ENCODE measurements around the gene WNT8A. TPM values are rescaled to one million over a fixed set of nuclear protein-coding genes. Genes with fewer than 3 reads are reported as not detected.
"Not testable (repeated sequence)": the region's sequence is repeated elsewhere in the genome, so short reads cannot be mapped to it uniquely, and the experiment has no call there.

Gene WNT8A, protein sequence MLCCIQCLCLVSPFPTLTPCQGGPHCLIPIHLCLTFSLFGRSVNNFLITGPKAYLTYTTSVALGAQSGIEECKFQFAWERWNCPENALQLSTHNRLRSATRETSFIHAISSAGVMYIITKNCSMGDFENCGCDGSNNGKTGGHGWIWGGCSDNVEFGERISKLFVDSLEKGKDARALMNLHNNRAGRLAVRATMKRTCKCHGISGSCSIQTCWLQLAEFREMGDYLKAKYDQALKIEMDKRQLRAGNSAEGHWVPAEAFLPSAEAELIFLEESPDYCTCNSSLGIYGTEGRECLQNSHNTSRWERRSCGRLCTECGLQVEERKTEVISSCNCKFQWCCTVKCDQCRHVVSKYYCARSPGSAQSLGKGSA
- total RNA-seq = not detected in 2 replicates

GRCh38 chr5:138083702-138084101, at the start of gene WNT8A:
TSS of gene WNT8A (plus strand) at chr5:138084033. CDS start at chr5:138084128, 95 bp downstream.
- DNase-seq (ENCODE audit: low read depth in 2 of 2) = no peak

DNA sequence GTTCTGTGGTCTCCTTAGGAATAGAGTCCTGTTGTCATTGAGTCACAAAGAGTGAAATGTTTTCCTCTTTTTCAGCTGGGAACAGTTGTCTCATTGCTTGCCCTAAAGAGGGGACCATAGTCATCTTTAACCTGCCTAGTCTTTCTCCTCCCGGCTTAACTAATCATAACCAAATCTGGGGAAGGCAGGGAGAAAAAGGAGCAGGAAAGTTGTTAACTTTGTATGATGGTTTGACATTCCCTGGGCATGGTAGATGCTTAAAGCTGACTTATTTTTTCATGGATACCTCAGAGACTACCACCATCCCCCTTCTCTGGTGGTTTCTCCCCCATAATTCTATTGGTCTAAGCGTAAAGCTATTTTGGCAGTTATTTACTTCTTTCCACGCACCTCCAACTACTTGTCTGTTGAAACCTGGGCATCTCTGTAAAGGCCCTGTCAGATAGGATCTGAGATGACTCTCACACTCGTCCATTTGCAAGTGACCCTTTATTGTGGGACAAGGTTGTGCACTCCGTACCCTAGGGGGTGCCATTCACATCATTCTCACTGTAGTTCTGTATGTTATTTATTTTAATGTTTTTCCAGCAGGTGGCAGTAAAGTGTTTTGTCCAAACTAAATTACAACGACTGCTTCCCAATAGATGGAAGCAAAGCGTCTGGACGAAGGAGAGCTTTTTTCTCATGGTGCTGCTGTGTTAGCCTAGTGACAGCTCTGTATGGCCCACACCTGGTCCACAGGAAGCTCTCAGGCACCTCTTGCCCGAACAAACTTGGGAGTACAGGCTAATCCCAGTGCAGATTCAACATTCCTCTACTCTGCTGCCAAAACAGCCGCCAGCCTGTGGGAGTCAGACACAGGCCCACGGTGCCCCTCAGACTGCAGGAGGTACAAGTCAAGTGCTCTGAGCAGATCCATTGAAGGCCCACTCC, 48.0 kb upstream of the WNT8A start:
- DNase-seq (ENCODE audit: low read depth in 2 of 2) = peak; percentile 88 to 92

- no peak for DNase-seq (ENCODE audit: low read depth in 2 of 2)
Measured at GRCh38 chr5:138037271-138037670, 46.6 kb upstream of the WNT8A start.

DNA sequence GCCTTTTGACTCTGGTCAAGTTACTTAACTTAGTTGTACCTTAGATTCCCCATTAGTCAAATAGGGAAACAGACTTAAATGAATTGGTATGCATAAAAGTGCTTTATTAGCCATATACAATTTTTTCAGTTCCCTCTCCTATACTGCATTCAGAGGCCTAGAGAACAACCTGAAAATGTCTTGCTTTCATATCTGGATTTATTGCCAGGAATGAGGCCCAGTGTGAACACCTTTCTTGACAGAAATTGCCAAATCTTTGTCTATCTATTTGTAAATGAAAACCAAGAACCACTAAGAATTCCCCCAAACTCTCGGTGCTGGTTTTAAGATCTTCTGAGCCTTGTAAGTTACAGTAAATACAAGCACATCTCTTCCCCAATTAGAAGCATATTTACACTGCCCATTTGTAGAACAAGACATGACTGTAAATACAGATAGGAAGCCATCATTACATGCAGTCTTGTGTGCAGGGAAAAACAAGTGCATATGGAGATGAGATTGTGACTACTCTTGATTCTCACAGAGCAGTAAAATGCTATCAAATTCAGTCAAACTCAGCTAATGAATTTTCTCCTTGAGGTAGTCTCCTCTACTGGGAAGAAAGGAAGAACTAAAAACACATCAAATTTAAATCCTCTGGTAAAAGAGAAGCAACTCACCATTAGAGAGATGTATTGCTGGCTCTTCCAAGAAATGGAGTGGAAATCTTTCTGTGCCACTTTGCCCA, 45.8 kb upstream of the WNT8A start:
- no peak for DNase-seq (ENCODE audit: low read depth in 2 of 2)

GRCh38 chr5:138038826-138039225, 45.0 kb upstream of the WNT8A start:
- no peak for DNase-seq (ENCODE audit: low read depth in 2 of 2)

DNA sequence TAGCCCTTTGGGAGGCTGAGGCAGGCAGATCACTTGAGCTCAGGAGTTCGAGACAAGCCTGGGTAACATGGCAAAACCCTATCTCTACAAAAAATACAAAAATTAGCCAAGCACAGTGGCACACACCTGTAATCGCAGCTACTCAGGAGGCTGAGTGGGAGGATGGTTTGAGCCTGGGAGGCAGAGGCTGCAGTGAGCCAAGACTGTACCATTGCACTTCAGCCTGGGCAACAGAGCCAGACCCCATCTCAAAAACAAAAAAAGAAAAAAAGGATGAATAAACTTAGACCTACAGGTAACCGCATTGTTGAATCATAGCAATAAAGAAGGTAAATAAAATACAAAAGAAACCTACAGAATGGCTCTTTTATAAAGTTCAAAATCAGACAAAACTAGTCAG, 38.5 kb upstream of the WNT8A start:
- DNase-seq (ENCODE audit: low read depth in 2 of 2) = not testable (repeated sequence)

DNA sequence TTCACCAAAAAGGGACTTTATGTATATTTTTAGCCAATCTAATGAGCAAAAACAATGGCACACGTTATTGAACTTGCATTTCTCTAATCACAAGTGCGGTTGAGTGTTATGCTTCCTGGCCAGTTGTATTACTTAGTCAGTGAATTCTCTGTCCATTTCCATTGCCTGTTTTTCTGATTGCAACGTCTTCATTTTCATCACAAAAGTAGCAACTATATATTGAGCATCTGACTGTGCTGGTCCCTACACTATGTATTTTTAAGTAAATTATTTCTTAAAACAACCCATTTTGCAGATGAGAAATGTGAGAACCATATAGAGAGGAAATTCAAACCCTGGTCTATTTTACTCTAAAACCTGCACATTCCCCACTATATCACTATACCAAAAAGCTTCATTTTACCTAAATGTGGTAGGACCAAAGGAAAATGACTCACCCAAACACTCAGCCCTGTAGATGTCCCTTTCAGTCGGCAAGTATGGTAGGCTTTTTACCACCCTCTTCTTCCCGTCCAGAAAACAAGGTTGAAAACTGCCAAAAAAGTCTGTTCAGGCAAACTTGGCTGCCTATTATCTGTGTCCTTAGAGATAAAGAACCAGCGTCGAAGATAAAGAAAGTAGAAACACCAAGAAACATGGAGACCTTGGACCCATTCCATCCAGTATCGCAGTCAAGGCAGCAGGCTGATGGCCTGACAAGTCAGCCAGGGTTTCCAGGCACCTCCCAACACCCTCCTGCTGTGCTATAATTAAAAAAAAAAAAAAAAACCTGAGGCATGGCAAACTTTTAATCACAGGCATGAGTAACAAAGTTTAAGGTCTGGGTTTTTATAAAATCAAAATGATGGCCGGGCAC, 32.2 kb upstream of the WNT8A start:
- DNase-seq (ENCODE audit: low read depth in 2 of 2) = no peak

DNA sequence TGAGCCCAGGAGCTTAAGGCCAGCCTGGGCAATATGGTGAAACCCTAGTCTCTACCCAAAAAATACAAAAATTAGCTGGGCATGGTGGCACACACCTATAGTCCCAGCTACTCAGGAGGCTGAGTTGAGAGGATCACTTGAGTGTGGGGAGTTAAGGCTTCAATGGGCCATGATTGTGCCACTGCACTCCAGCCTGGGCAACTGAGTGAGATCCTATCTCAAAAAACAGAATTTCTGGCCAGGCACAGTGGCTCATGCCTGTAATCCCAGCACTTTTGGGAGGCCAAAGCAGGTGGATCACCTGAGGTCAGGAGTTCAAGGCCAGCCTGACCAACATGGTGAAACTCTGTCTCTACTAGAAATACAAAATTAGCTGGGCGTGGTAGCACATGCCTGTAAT, 31.1 kb upstream of the WNT8A start:
- DNase-seq (ENCODE audit: low read depth in 2 of 2) = not testable (repeated sequence)

- no peak for DNase-seq (ENCODE audit: low read depth in 2 of 2)
Measured at GRCh38 chr5:138053554-138053953, 30.3 kb upstream of the WNT8A start.

DNA sequence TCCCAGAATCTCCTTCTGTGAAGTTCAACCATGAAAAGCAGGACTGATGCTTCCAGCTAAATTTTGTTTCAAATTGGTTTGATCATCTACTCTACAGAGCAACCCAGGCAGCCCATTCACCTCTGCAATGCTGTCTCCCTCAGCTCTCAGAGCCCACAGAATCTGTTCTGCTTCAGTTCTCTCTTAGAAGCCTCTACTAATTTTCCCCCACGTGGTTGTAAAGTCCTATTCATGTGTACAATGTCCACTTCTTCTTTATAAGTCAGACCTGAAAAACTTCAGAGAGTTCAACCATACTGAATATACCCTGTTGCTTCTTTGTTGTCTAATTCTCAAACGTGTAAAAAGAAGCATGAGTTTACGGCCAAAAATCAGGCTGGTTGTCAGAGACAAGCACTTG, 29.6 kb upstream of the WNT8A start:
- no peak for DNase-seq (ENCODE audit: low read depth in 2 of 2)

DNA sequence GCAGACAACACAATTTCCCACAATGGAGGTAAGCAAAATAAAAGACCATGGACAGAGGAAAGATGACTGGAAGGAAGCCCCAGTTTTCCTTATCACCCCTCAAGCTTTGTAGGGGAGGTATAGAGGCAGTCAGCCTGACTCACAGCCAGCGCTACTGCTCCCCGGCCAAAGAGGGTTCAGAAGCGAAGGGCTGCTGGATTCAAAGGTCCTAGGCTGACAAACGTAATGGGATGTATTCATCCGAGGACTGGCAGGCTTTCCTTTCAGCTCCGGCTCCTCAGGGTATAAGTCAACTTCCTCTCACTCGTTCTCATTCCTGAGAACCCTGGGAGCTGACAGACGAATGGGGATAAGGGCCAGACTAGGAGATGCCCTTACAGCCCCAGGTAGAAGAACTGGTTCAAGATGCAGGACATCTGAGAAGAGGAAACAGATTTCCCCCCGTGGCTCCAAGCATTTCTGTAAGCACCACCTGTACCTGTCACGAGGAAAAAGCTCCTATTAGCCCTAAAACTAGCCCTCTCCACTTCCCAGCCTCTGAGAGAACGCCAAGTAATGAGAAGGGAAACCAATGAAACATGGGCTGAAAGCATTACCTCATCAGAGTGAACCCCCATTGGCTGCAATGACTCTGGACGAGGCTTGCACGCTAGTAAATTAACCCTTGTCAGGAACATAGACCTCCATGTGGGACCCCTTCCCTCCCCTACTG, 28.8 kb upstream of the WNT8A start:
- DNase-seq (ENCODE audit: low read depth in 2 of 2) = peak in 1 of 2 donors; percentile 16

DNA sequence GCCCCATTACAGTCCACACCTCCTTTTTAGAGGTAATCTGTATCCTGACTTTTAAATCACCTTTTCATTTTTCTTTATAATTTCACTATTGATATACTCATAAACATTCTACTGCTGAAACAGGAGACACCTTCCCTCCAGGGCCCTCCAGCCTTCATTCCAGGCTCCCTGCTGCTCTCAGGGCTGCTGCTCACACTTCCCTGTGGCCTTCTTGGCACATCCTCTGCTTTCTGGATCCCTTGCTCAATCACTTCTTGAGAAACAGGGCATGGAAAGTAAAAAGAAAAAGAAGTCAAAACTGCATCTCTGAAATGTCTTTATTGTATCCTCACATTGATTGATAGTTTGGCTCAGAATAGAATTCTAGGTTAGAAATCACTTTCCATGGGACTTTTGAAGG, 19.3 kb upstream of the WNT8A start:
- DNase-seq (ENCODE audit: low read depth in 2 of 2) = no peak

DNA sequence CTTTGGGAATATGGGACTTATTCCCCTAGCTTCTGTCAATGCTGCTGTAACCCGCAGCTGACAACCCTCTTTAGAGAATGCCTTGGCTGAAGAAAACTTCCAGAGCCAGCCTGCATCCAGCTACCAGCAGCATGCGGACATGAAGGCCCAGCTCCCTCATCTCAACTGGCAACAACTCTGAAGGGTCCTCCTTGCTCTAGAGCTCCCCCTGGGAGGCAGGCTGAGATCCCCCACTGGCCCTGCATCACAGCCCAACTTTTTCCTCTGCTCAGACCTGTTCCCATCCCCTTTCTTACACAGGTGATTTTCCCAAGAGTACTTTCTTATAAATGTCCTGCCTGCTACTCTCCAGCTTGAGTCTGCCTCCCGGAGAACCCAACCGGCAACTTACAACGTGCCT, 18.7 kb upstream of the WNT8A start:
- no peak for DNase-seq (ENCODE audit: low read depth in 2 of 2)

GRCh38 chr5:138067945-138068344, 15.9 kb upstream of the WNT8A start:
- DNase-seq (ENCODE audit: low read depth in 2 of 2) = no peak

DNA sequence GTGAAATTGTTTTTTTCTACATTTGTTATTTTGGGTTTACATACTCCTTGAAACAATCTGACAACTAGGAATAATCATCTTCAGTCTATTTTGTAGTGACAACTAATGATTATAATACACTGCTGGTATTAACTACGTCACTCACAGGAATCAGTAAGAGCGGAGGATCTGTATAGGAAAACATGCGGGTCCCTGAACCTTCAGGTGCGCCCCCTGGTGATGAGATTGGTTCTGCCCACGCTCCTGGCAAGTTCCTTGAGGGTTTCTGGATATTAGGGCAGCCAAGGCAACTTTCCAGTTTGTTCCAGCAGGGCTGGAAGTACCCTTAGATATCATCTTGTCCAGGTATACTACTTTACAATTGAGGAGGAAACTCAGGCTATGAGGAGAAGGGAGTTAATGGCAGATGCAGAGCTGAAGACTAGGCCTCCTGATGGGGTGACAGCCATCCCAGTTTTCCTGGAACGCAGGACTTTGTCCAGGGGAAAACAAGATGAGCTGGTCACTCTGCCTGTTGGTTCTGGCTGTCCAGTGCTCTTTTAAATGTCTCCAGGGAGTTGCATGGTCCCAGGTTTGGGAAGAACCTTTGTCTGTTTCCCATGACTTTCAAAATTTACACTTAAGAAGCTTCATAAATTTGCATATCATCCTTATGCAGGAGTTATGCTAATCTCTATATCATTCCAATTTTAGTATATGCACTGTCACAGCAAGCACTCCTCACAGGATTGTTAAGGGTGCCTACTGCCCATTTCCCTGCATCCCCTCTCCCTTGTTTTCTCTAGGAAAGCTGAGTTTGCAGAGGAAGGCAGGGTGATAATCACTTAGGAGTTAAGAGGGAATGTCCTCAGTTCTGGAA, 14.9 kb upstream of the WNT8A start:
- DNase-seq (ENCODE audit: low read depth in 2 of 2) = peak; percentile 38 to 81

GRCh38 chr5:138070026-138070425, 13.8 kb upstream of the WNT8A start:
- DNase-seq (ENCODE audit: low read depth in 2 of 2) = not testable (repeated sequence)

- peak; percentile 54 to 74 for DNase-seq (ENCODE audit: low read depth in 2 of 2)
Measured at GRCh38 chr5:138077064-138077696, 6.7 kb upstream of the WNT8A start.

DNA sequence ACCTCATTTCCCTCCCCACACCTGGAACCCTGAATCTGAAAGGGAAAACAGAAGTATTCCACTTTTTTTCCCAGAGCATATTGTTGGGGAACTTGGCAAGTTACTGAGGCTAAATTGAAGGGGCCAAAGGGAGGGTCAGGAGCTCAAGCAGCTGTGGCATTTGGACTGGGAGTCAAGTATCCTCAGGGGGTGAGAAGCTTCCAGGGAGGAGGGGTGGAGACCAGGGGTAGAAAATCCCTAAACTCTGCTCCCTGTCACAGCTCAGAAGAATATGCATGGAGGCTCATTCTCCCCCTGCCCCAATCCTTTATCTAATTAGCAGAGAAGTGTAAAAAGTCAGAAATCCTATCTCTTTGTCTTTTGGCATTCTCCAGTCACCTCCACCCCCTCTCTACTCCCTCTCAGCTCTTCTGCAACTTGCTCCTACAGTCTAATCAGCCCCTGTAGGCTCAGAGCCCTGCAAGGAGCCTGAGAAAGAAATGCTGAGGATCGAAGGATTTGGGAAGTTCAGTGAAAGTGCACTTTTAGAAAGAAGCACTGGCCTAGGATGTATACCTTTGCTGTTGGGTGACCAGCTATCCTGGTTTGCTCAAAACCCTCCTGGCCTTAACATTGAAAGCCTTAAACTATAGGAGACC, 5.7 kb upstream of the WNT8A start:
- no peak for DNase-seq (ENCODE audit: low read depth in 2 of 2)

Measured in dermis microvascular lymphatic vessel endothelial cell (primary cell).